Measurements from ENCODE around the gene OPCML.

GRCh38 chr11:133533205-133533604 is 904 bp upstream of the OPCML start:
- TF ChIP-seq EP300 (conservative IDR thresholded peaks at IDR 0.05; ENCODE audit: poor library complexity, severe bottlenecking) (no peak), CTCF (IDR thresholded peaks at IDR 0.05; ENCODE audit: poor library complexity, severe bottlenecking) (no peak), SMC3 (conservative IDR thresholded peaks at IDR 0.05; ENCODE audit: poor library complexity) (no peak), EZH2 (IDR thresholded peaks at IDR 0.05; ENCODE audit: borderline replicate concordance, insufficient read depth, low read length, poor library complexity, severe bottlenecking) (no peak), TAF1 (IDR thresholded peaks at IDR 0.05; ENCODE audit: low read depth) (no peak), POLR2AphosphoS5 (IDR thresholded peaks at IDR 0.05) (no peak), MXI1 (conservative IDR thresholded peaks at IDR 0.05; ENCODE audit: poor library complexity, severe bottlenecking) (no peak)
